Midbrain (tissue), 1 donor: ENCODE measurements around the gene MDFI.

Experiments used
- DNase-seq: peaks from one replicate; lab custom pipeline; 2025; lab: John Stamatoyannopoulos, UW

The MDFI gene

GRCh38 chr6:41688256-41688965 lies 50.1 kb downstream of the MDFI start:
- DNase-seq, result no peak

GRCh38 chr6:41689171-41690008 lies 51.1 kb downstream of the MDFI start:
- DNase-seq, result no peak

GRCh38 chr6:41690541-41691330 lies 52.5 kb downstream of the MDFI start:
- no peak for DNase-seq

- no peak for DNase-seq
These were observed 53.3 kb downstream of the MDFI start for GRCh38 chr6:41691426-41692079.

- no peak for DNase-seq
These were observed 53.9 kb downstream of the MDFI start for GRCh38 chr6:41692080-41692675.

- DNase-seq, result no peak
These were observed 54.5 kb downstream of the MDFI start for GRCh38 chr6:41692730-41693129.

GRCh38 chr6:41693281-41694240 lies 55.3 kb downstream of the MDFI start:
- DNase-seq, result peak; percentile 92

GRCh38 chr6:41694815-41695526 lies 56.7 kb downstream of the MDFI start:
- DNase-seq, result no peak

- no peak for DNase-seq
These were observed 57.6 kb downstream of the MDFI start for GRCh38 chr6:41695825-41696224.

- no peak for DNase-seq
These were observed 58.5 kb downstream of the MDFI start for GRCh38 chr6:41696788-41697187.

- no peak for DNase-seq
These were observed 59.9 kb downstream of the MDFI start for GRCh38 chr6:41697861-41698781.

- DNase-seq, result no peak
These were observed 60.8 kb downstream of the MDFI start for GRCh38 chr6:41699063-41699462.

- peak; percentile 37 for DNase-seq
These were observed 62.4 kb downstream of the MDFI start for GRCh38 chr6:41700463-41701347.

- no peak for DNase-seq
These were observed 63.9 kb downstream of the MDFI start for GRCh38 chr6:41702089-41702745.

- DNase-seq, result no peak
These were observed 64.7 kb downstream of the MDFI start for GRCh38 chr6:41702771-41703494.
